NCI-H526 treated with DMSO at 0.1 percent for 48 hours (cell line): ENCODE measurements around the gene TSPOAP1.

Source experiments
- DNase-seq: peaks from one replicate; lab custom pipeline; 2025; lab: John Stamatoyannopoulos, UW

Gene TSPOAP1

GRCh38 chr17:58262149-58262548, 66.4 kb downstream of the TSPOAP1 start:
- no peak for DNase-seq

DNA sequence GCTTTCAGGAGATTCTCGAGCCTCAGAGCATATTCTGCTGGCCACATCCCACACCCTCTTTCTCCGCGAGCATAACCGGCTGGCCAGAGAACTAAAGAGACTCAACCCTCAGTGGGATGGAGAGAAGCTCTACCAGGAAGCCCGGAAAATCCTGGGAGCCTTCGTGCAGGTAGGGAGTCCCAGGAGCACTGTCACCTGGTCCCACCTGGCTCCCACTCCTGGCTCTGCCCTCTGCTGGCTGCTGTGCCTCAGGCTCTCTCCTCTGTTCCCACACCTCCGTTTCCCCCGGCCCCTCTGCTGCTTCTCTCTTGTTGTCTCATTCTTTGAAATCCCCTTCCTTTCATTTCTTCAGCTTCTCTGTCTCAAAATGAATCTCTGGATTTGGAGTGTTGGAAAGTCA, 73.8 kb downstream of the TSPOAP1 start:
- peak; percentile 14 for DNase-seq

DNA sequence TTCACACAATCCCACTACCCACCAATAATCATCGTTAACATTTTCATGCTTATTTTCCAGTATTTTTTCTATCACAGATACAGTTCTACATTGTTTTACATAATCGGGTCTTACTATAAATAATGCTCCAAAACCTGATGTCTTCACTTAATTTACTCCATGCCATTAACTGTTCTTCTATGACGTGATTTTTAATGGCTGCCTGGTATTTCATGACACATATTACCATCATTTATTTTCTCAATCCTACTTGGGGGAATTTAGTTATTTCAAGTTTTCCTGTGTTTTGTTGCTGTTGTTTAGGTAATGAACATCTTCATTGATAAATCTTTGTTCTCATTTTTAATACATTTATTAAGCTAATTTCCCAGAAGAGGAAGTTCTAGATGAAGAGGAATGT, 75.5 kb downstream of the TSPOAP1 start:
- no peak for DNase-seq

DNA sequence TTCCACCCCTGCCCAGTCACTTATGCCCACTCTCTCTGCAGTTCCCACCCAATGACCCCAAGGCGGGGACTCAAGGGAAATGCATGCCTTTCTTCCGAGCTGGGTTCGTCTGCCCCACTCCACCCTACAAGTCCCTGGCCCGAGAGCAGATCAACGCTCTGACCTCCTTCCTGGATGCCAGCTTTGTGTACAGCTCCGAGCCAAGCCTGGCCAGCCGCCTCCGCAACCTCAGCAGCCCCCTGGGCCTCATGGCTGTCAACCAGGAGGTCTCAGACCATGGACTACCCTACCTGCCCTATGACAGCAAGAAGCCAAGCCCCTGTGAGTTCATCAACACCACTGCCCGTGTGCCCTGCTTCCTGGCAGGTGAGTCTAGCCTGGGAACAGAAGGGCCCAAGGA, 76.5 kb downstream of the TSPOAP1 start:
- no peak for DNase-seq
